Neuronal stem cell (in vitro differentiated cells): ENCODE data around the gene CRYGB. TPM values are rescaled to one million over a fixed set of nuclear protein-coding genes. Genes with fewer than 3 reads are reported as not detected.

ENCODE experiments used
- DNase-seq: peaks from one replicate; pipeline ENCODE4 v3.0.0-alpha.2; 2013; ENCODE audit warnings: low spot score
- H2AFZ ChIP-seq: one replicate; pipeline ENCODE4 v1.6.1; 2013; ENCODE audit warnings: mild to moderate bottlenecking, low read length, inconsistent platforms
- H2AK5ac ChIP-seq: 2 replicates; pipeline ENCODE4 v1.6.1; 2013; ENCODE audit warnings: low read depth, mild to moderate bottlenecking, inconsistent platforms, low read length, moderate library complexity, mixed read lengths
- H2BK120ac ChIP-seq: 2 replicates; pipeline ENCODE4 v1.6.1; 2013; ENCODE audit warnings: low read depth, mild to moderate bottlenecking, inconsistent platforms, low read length, moderate library complexity, mixed read lengths
- H2BK12ac ChIP-seq: one replicate; pipeline ENCODE4 v1.6.1; 2013; ENCODE audit warnings: low read length, inconsistent platforms
- H2BK15ac ChIP-seq: 2 replicates; pipeline ENCODE4 v1.6.1; 2013; ENCODE audit warnings: mild to moderate bottlenecking, low read length, inconsistent platforms, mixed read lengths
- H2BK5ac ChIP-seq: one replicate; pipeline ENCODE4 v1.6.1; 2013; ENCODE audit warnings: inconsistent platforms, mild to moderate bottlenecking, low read length, moderate library complexity
- H3K14ac ChIP-seq: one replicate; pipeline ENCODE4 v1.6.1; 2013; ENCODE audit warnings: low read length, inconsistent platforms
- H3K18ac ChIP-seq: 2 replicates; pipeline ENCODE4 v1.6.1; 2013; ENCODE audit warnings: low read length, inconsistent platforms
- H3K23ac ChIP-seq: 2 replicates; pipeline ENCODE4 v1.6.1; 2013; ENCODE audit warnings: low read depth, mild to moderate bottlenecking, mixed read lengths, low read length, inconsistent platforms; ENCODE audit not compliant: poor library complexity
- H3K27ac ChIP-seq: replicated peaks from 3 replicates; pipeline ENCODE4 v1.5.1; 2013; ENCODE audit warnings: low read length, inconsistent platforms
- H3K27me3 ChIP-seq, 3 experiments: 2 replicates each; pipeline ENCODE4 v1.6.1; 2013; ENCODE audit warnings: low read length in 3 of 3, mild to moderate bottlenecking in 2 of 3, inconsistent platforms in 1 of 3, low read depth in 1 of 3, mixed read lengths in 1 of 3, moderate library complexity in 1 of 3; ENCODE audit not compliant: control insufficient read depth in 3 of 3, insufficient read depth in 3 of 3
- H3K36me3 ChIP-seq, 2 donors: replicated peaks in 1 of 2; 2 replicates each; pipeline ENCODE4 v1.6.1; 2013; ENCODE audit warnings: low read length in 2 of 2; ENCODE audit not compliant: control insufficient read depth in 2 of 2, insufficient read depth in 2 of 2
- H3K4ac ChIP-seq: 2 replicates; pipeline ENCODE4 v1.6.1; 2013; ENCODE audit warnings: inconsistent platforms, mild to moderate bottlenecking, low read length, moderate library complexity
- H3K4me1 ChIP-seq, 2 donors: 1 replicate in 1 of 2; 2 replicates in 1 of 2; pipeline ENCODE4 v1.6.1; 2013; ENCODE audit warnings: low read length in 2 of 2, low read depth in 1 of 2; ENCODE audit not compliant: control insufficient read depth in 2 of 2, insufficient read depth in 1 of 2
- H3K4me2 ChIP-seq: one replicate; pipeline ENCODE4 v1.6.1; 2013; ENCODE audit warnings: mild to moderate bottlenecking, low read length, inconsistent platforms; ENCODE audit not compliant: insufficient read depth, poor library complexity, severe bottlenecking
- H3K4me3 ChIP-seq, 2 donors: 2 replicates each; pipeline ENCODE4 v1.5.1; 2013; ENCODE audit warnings: low read length in 2 of 2, mild to moderate bottlenecking in 2 of 2, inconsistent platforms in 1 of 2, moderate library complexity in 1 of 2
- H3K79me1 ChIP-seq: one replicate; pipeline ENCODE4 v1.6.1; 2013; ENCODE audit warnings: low read depth, mild to moderate bottlenecking, inconsistent platforms, low read length, moderate library complexity
- H3K9ac ChIP-seq: one replicate; pipeline ENCODE4 v1.6.1; 2013; ENCODE audit warnings: mild to moderate bottlenecking, low read depth, low read length, inconsistent platforms; ENCODE audit not compliant: poor library complexity
- H3K9me3 ChIP-seq, 2 donors: replicated peaks in 1 of 2; 2 replicates each; pipeline versions ENCODE3 to v1.6.1; 2013; ENCODE audit warnings: low read length in 2 of 2, mild to moderate bottlenecking in 2 of 2, inconsistent platforms in 1 of 2, low read depth in 1 of 2, mixed read lengths in 1 of 2, moderate library complexity in 1 of 2; ENCODE audit not compliant: control insufficient read depth in 2 of 2, insufficient read depth in 1 of 2
- H4K8ac ChIP-seq: one replicate; pipeline ENCODE4 v1.6.1; 2013; ENCODE audit warnings: low read depth, mild to moderate bottlenecking, inconsistent platforms, low read length, moderate library complexity
- H4K91ac ChIP-seq: one replicate; pipeline ENCODE4 v1.6.1; 2013; ENCODE audit warnings: low read length, low read depth, mild to moderate bottlenecking, inconsistent platforms; ENCODE audit not compliant: poor library complexity
- WGBS, 2 donors: extraction: QIAGEN DNeasy Blood & Tissue Kit; methylation state at CpG; one replicate each; pipeline ENCODE4 v1.1.7; 2013; ENCODE audit warnings: missing lambda C conversion rate in 2 of 2, mixed read lengths in 1 of 2; ENCODE audit not compliant: insufficient read length in 2 of 2, insufficient replicate concordance in 1 of 2; ENCODE audit errors: extremely low coverage in 2 of 2; 5-methylcytosine and 5-hydroxymethylcytosine counted together
- polyA plus RNA-seq, 2 experiments: library from polyadenylated mRNA; stranded (reverse); fragments of 200-250 nt; gene quantifications; one replicate each; pipeline ENCODE4 v1.2.3, GENCODE V29; 2013

Gene CRYGB
- not detected for polyA plus RNA-seq (2013, experiment 1 of 2)
- polyA plus RNA-seq (2013, experiment 2 of 2), result not detected

- no peak for DNase-seq
These were observed at the start of gene CRYGB for GRCh38 chr2:208146006-208146405. TSS of gene CRYGB (minus strand) at chr2:208146158. CDS start at chr2:208146120, 38 bp downstream.

GRCh38 chr2:208195531-208195930 is 49.6 kb upstream of the CRYGB start:
- H3K79me1 ChIP-seq, result no peaks in the 10 kb centered on the region
- H3K4ac ChIP-seq, result no peak overlapping the region
- no peak overlapping the region for H3K4me2 ChIP-seq
- WGBS, 2 donors, result no CpG with 5 or more reads among the region's 3 CpGs
- DNase-seq, result no peak
- H3K27me3 ChIP-seq, result no peaks in the 10 kb centered on the region
- H3K14ac ChIP-seq, result no peak overlapping the region
- peak overlapping the region; percentile 60 for H2AFZ ChIP-seq
- no peak overlapping the region for H3K4me3 ChIP-seq
- H2BK15ac ChIP-seq, result no peak overlapping the region
- no peaks in the 10 kb centered on the region for H3K36me3 ChIP-seq
- no peak overlapping the region for H4K8ac ChIP-seq
- H2BK5ac ChIP-seq, result no peak overlapping the region
- no peak overlapping the region for H3K23ac ChIP-seq
- peaks cover 6 to 33% of the 10 kb centered on the region in 2 donors for H3K4me1 ChIP-seq
- no peak overlapping the region for H2BK12ac ChIP-seq
- H4K91ac ChIP-seq, result no peak overlapping the region
- no peaks in the 10 kb centered on the region for H3K9me3 ChIP-seq
- no peak overlapping the region for H2BK120ac ChIP-seq
- H3K9ac ChIP-seq, result no peak overlapping the region
- no peak overlapping the region for H3K18ac ChIP-seq
- no peak overlapping the region for H2AK5ac ChIP-seq
- no peak overlapping the region for H3K27ac ChIP-seq

More at GRCh38 chr2:208146006-208146405, at the start of gene CRYGB:
- Histone ChIP-seq H3K4ac (no peak within 1 kb of the TSS), H3K14ac (no peak within 1 kb of the TSS), H2BK15ac (peak within 1 kb of the TSS; percentile 94), H3K79me1 (no peaks in the 10 kb centered on the region), H3K27me3 (no peaks in the 10 kb centered on the region), H3K18ac (peak within 1 kb of the TSS; percentile 87), H3K4me3 (no peak within 1 kb of the TSS), H3K4me2 (no peak within 1 kb of the TSS), H2BK12ac (peak within 1 kb of the TSS; percentile 73), H4K91ac (no peak within 1 kb of the TSS), H2BK120ac (peak within 1 kb of the TSS; percentile 61), H3K4me1 (peaks cover 0 to 7% of the 10 kb centered on the region in 2 donors), H2AK5ac (no peak within 1 kb of the TSS), H3K36me3 (no peaks in the 10 kb centered on the region), H2AFZ (peak within 1 kb of the TSS; percentile 66), H3K9ac (no peak within 1 kb of the TSS), H4K8ac (no peak within 1 kb of the TSS), H2BK5ac (no peak within 1 kb of the TSS), H3K9me3 (no peaks in the 10 kb centered on the region), H3K23ac (peak within 1 kb of the TSS; percentile 73), H3K27ac (no peak within 1 kb of the TSS)
- WGBS, 2 donors, result no CpG with 5 or more reads among the region's 6 CpGs

- Histone ChIP-seq H2BK15ac (no peak overlapping the region), H2BK120ac (no peak overlapping the region), H2AFZ (peak overlapping the region; percentile 78), H3K4me1 (peaks cover 17 to 43% of the 10 kb centered on the region in 2 donors), H3K4me3 (no peak overlapping the region), H3K27ac (no peak overlapping the region), H3K4me2 (no peak overlapping the region), H3K23ac (peak overlapping the region; percentile 81), H3K14ac (no peak overlapping the region), H3K18ac (peak overlapping the region; percentile 59), H3K27me3 (no peaks in the 10 kb centered on the region), H2BK12ac (no peak overlapping the region), H2AK5ac (peak overlapping the region; percentile 59), H3K79me1 (no peaks in the 10 kb centered on the region), H4K91ac (no peak overlapping the region), H3K36me3 (no peaks in the 10 kb centered on the region), H2BK5ac (no peak overlapping the region), H3K9me3 (no peaks in the 10 kb centered on the region), H4K8ac (no peak overlapping the region), H3K4ac (no peak overlapping the region), H3K9ac (no peak overlapping the region)
- DNase-seq, result no peak
- no CpG with 5 or more reads among the region's 8 CpGs for WGBS, 2 donors
These were observed 46.8 kb upstream of the CRYGB start for GRCh38 chr2:208192611-208193236.

- H4K8ac ChIP-seq, result no peak within 1 kb of the TSS
- H2AFZ ChIP-seq, result peak within 1 kb of the TSS; percentile 69
- no peak within 1 kb of the TSS for H2AK5ac ChIP-seq
- no peaks in the 10 kb centered on the region for H3K36me3 ChIP-seq
- H2BK5ac ChIP-seq, result no peak within 1 kb of the TSS
- H3K18ac ChIP-seq, result no peak within 1 kb of the TSS
- peak within 1 kb of the TSS; percentile 3 for H3K9ac ChIP-seq
- no peaks in the 10 kb centered on the region for H3K79me1 ChIP-seq
- H3K14ac ChIP-seq, result no peak within 1 kb of the TSS
- H2BK120ac ChIP-seq, result no peak within 1 kb of the TSS
- H2BK15ac ChIP-seq, result no peak within 1 kb of the TSS
- H2BK12ac ChIP-seq, result peak within 1 kb of the TSS; percentile 75
- peak within 1 kb of the TSS; percentile 84 for H3K27ac ChIP-seq
- H3K23ac ChIP-seq, result no peak within 1 kb of the TSS
- no peaks in the 10 kb centered on the region for H3K9me3 ChIP-seq
- peak within 1 kb of the TSS; percentile 34 for H3K4me2 ChIP-seq
- no peak within 1 kb of the TSS for H4K91ac ChIP-seq
- no CpG with 5 or more reads among the region's 10 CpGs for WGBS, 2 donors
- peak within 1 kb of the TSS in 1 of 2 donors; percentile 37 for H3K4me3 ChIP-seq
- H3K4ac ChIP-seq, result no peak within 1 kb of the TSS
- H3K27me3 ChIP-seq, result no peaks in the 10 kb centered on the region
- peaks cover 17 to 46% of the 10 kb centered on the region in 2 donors for H3K4me1 ChIP-seq
- peak; percentile 37 for DNase-seq
These were observed 44.0 kb upstream of the CRYGB start, which contains the start of gene C2orf80 for GRCh38 chr2:208189810-208190503. TSS of gene C2orf80 (minus strand) at chr2:208190030. CDS start at chr2:208186986, 3,044 bp downstream.
